CD4-positive, alpha-beta T cell (primary cell): ENCODE data around the gene NMRK1. TPM values are rescaled to one million over a fixed set of nuclear protein-coding genes. Genes with fewer than 3 reads are reported as not detected.

Experiments
- ATAC-seq: fragments of 200-7000 bp; cut with Tn5 transposase; one replicate; pipeline ENCODE4 v1.10.0; 2022; ENCODE audit warnings: mild to moderate bottlenecking; ENCODE audit not compliant: poor library complexity
- CTCF ChIA-PET: fragments of 350-600 bp; sonication (Branson Sonifier 250); formaldehyde crosslinking; loops from one replicate; lab custom pipeline; 2021; ENCODE audit warnings: antibody characterized with exemption, inconsistent platforms; lab: Charles Lee
- POLR2A ChIA-PET: fragments of 350-600 bp; sonication (Branson Sonifier 250); formaldehyde crosslinking; loops from one replicate; lab custom pipeline; 2021; ENCODE audit warnings: antibody characterized with exemption, inconsistent platforms; lab: Charles Lee
- DNase-seq, 14 experiments: peaks; one replicate each; pipeline ENCODE4 v3.0.0-alpha.2; 2013 to 2020; ENCODE audit warnings: mixed read lengths in 2 of 14
- H3K27ac ChIP-seq, 2 donors: one replicate each; pipeline versions ENCODE4 v1.5.1 to v1.7.0; 2013; ENCODE audit warnings: low read length in 2 of 2, low read depth in 1 of 2, mild to moderate bottlenecking in 1 of 2
- H3K27me3 ChIP-seq, 2 experiments: 1 replicate in 1 of 2; 2 replicates in 1 of 2; pipeline versions ENCODE4 v1.6.1 to v1.7.0; 2013; ENCODE audit warnings: low read length in 2 of 2, control low read depth in 1 of 2, mild to moderate bottlenecking in 1 of 2, moderate library complexity in 1 of 2; ENCODE audit not compliant: insufficient read depth in 2 of 2, control insufficient read depth in 1 of 2
- H3K36me3 ChIP-seq: one replicate; pipeline ENCODE4 v1.6.1; 2013; ENCODE audit warnings: low read length, control low read depth; ENCODE audit not compliant: insufficient read depth
- H3K4me1 ChIP-seq: one replicate; pipeline ENCODE4 v1.6.1; 2013; ENCODE audit warnings: low read length, control low read depth; ENCODE audit not compliant: insufficient read depth
- H3K4me3 ChIP-seq: one replicate; pipeline ENCODE4 v1.5.1; 2013; ENCODE audit warnings: mild to moderate bottlenecking, low read length, moderate library complexity
- H3K9me3 ChIP-seq, 2 experiments: 1 replicate in 1 of 2; 2 replicates in 1 of 2; pipeline versions ENCODE4 v1.6.1 to v1.7.0; 2013; ENCODE audit warnings: low read length in 2 of 2, mild to moderate bottlenecking in 2 of 2, control low read depth in 1 of 2, moderate library complexity in 1 of 2; ENCODE audit not compliant: control insufficient read depth in 1 of 2, insufficient read depth in 1 of 2
- H3K27ac Mint-ChIP-seq: one replicate; pipeline ENCODE4 v1.8.0; 2020; ENCODE audit warnings: mixed read lengths
- H3K27me3 Mint-ChIP-seq: one replicate; pipeline ENCODE4 v1.8.0; 2021; ENCODE audit warnings: mixed read lengths
- H3K36me3 Mint-ChIP-seq: one replicate; pipeline ENCODE4 v1.8.0; 2021; ENCODE audit warnings: low read depth, mixed read lengths
- H3K4me1 Mint-ChIP-seq: one replicate; pipeline ENCODE4 v1.8.0; 2021; ENCODE audit warnings: low read depth, mixed read lengths
- H3K4me3 Mint-ChIP-seq: one replicate; pipeline ENCODE4 v1.8.0; 2020; ENCODE audit warnings: mild to moderate bottlenecking, mixed read lengths
- H3K9me3 Mint-ChIP-seq: one replicate; pipeline ENCODE4 v1.8.0; 2020; ENCODE audit warnings: mixed read lengths
- intact Hi-C, 2 experiments: fragments of 100-400 bp; cut with DNase I in 1 of 2; cut with micrococcal nuclease in 1 of 2; formaldehyde crosslinking; loops; one replicate each; pipeline versions ENCODE4 v1.15.1 to v1.9.0; 2023 to 2025; cut with DNase I, micrococcal nuclease
- total RNA-seq, 174 experiments: library from RNA in 2 of 174; stranded (reverse) in 2 of 174; gene quantifications; one replicate each; pipeline ENCODE4 v1.2.3 and lab custom pipeline; 2021 to 2026
- TF ChIP-seq, protein P1 (sequence below): fragments of 200-600 bp; IDR thresholded peaks from one replicate; pipeline ENCODE4 v1.8.0; 2022; ENCODE audit warnings: antibody characterized with exemption, mild to moderate bottlenecking

The NMRK1 gene
- total RNA-seq, 2 experiments from 2014 or later = 45.3 to 46.5 TPM

DNA sequence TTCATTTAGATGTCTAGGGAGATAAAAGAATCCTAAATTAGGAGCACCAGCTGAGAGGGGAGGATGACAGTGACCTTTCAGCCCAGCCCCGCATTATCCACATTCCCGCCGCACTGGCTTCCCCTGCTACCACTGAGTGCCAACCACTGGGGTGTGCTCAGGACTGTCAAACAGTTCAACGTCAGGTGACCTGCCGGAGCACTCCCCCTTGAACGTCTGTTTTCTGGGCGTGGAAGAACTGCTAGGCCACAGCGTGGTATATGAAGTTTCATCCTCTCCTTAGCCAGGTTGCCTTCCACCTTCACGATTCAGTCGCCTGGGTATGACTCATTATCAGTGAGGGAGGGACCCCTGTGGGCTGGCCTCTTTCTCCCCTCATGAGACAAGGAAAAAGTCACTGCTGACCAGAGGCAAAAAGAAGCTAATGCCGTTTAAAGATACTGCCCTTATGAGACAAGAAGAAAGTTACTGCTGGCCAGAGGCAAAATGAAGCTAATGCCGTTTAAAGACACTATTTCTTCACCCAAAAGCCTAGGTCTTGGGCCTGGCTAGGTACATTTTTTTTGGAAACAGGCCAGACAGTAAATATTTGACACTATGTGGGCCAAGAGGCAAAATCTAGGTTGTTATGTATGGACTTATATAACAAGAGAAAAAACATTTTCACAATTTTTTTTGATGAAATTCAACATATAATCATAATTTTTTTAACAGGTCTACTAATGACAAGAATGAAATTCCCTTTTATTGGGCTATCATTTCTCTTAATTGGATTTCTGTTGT lies 4.6 kb downstream of the NMRK1 start:
- Mint-ChIP-seq H3K4me1 (peaks cover 61% of the 10 kb centered on the region), H3K9me3 (no peaks in the 10 kb centered on the region), H3K27ac (peak overlapping the region; percentile 88), H3K36me3 (peaks cover 55% of the 10 kb centered on the region), H3K4me3 (peak overlapping the region; percentile 71), H3K27me3 (no peaks in the 10 kb centered on the region)
- TF ChIP-seq, protein P1, sequence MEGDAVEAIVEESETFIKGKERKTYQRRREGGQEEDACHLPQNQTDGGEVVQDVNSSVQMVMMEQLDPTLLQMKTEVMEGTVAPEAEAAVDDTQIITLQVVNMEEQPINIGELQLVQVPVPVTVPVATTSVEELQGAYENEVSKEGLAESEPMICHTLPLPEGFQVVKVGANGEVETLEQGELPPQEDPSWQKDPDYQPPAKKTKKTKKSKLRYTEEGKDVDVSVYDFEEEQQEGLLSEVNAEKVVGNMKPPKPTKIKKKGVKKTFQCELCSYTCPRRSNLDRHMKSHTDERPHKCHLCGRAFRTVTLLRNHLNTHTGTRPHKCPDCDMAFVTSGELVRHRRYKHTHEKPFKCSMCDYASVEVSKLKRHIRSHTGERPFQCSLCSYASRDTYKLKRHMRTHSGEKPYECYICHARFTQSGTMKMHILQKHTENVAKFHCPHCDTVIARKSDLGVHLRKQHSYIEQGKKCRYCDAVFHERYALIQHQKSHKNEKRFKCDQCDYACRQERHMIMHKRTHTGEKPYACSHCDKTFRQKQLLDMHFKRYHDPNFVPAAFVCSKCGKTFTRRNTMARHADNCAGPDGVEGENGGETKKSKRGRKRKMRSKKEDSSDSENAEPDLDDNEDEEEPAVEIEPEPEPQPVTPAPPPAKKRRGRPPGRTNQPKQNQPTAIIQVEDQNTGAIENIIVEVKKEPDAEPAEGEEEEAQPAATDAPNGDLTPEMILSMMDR = no peak
- Histone ChIP-seq H3K4me3 (no peak overlapping the region), H3K27ac (peak overlapping the region in 1 of 2 donors; percentile 31), H3K27me3 (no peaks in the 10 kb centered on the region), H3K4me1 (peaks cover 40% of the 10 kb centered on the region), H3K9me3 (no peaks in the 10 kb centered on the region), H3K36me3 (peaks cover 41% of the 10 kb centered on the region)
- POLR2A ChIA-PET = interaction anchor here (1.3 kb wide), 1 partner anchor 55 kb away, joined by 4 read pairs; no protein-coding TSS in a partner anchor
- CTCF ChIA-PET = no interaction called here
- peak; percentile 27 for ATAC-seq
- intact Hi-C loops = loop anchor here in 1 of 2 experiments (10.0 kb wide), 2 partner anchors 811 to 1311 kb away; partner anchors contain the start of genes PCSK5 and RFK
- peak in 9 of 14 experiments; percentile 12 to 78 (median 37) for DNase-seq

DNA sequence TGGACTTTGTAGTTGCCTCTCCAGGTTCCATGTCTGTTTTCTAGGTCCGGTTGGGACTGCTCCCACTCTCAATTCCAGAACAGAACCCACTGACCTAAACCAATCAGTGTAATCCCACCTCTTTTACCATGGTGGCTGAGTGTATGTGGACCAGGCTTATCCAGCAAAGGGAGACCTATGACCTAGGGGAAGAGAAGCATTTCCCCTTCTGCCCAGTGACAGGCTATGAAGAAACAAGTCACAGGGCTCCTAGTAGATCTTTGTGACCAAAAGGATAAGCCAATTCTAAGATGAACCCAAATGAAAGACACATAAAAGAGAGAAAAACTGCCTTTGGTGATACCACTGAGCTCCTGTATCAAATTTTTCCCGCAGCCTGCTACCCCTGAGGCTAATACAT lies 6.3 kb downstream of the NMRK1 start:
- CTCF ChIA-PET = no interaction called here
- Mint-ChIP-seq H3K4me3 (no peak overlapping the region), H3K27ac (peak overlapping the region; percentile 88), H3K9me3 (no peaks in the 10 kb centered on the region), H3K27me3 (no peaks in the 10 kb centered on the region), H3K4me1 (peaks cover 60% of the 10 kb centered on the region), H3K36me3 (peaks cover 60% of the 10 kb centered on the region)
- TF ChIP-seq, protein P1 = no peak
- no peaks in the 10 kb centered on the region for H3K9me3 ChIP-seq
- no peak overlapping the region for H3K27ac ChIP-seq
- peaks cover 48% of the 10 kb centered on the region for H3K36me3 ChIP-seq
- POLR2A ChIA-PET = no interaction called here
- no peak for ATAC-seq
- H3K27me3 ChIP-seq = no peaks in the 10 kb centered on the region
- H3K4me3 ChIP-seq = no peak overlapping the region
- H3K4me1 ChIP-seq = peaks cover 34% of the 10 kb centered on the region
- intact Hi-C loops = loop anchor here in 1 of 2 experiments (10.0 kb wide), 2 partner anchors 813 to 1313 kb away; partner anchors contain the start of genes PCSK5 and RFK
- no peak for DNase-seq

DNA sequence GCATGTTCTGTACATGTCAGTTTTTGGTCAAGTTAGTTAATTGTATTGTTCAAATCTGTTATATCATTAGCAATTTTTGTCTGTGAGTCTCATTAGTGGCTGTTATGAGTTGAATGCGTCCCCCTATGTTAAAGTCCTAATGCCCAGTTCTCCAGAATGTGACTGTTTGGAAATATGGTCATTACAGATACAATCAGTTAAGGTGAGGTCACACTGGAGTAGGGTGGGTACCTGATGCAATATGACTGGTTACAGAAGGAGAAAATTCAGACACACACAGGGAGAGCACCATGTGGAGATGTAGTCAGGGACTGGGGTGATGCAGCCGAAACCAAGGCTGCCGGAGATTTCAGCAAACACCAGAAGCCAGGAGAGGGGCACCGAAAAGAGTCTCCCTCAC lies 15.1 kb downstream of the NMRK1 start:
- peaks cover 82% of the 10 kb centered on the region for H3K36me3 Mint-ChIP-seq
- no peaks in the 10 kb centered on the region for H3K27me3 Mint-ChIP-seq
- TF ChIP-seq, protein P1 = no peak
- H3K27ac ChIP-seq = no peak overlapping the region
- peaks cover 53% of the 10 kb centered on the region for H3K36me3 ChIP-seq
- no peaks in the 10 kb centered on the region for H3K9me3 Mint-ChIP-seq
- no peaks in the 10 kb centered on the region for H3K9me3 ChIP-seq
- H3K4me1 ChIP-seq = peaks cover 9% of the 10 kb centered on the region
- no peak overlapping the region for H3K4me3 Mint-ChIP-seq
- no peaks in the 10 kb centered on the region for H3K27me3 ChIP-seq
- no peak for DNase-seq
- H3K4me3 ChIP-seq = no peak overlapping the region
- no peak for ATAC-seq
- intact Hi-C loops = no loop called here
- POLR2A ChIA-PET = no interaction called here
- CTCF ChIA-PET = no interaction called here
- H3K27ac Mint-ChIP-seq = no peak overlapping the region
- H3K4me1 Mint-ChIP-seq = peaks cover 34% of the 10 kb centered on the region
